ENCODE data around the gene GLDN.

The GLDN gene

DNA sequence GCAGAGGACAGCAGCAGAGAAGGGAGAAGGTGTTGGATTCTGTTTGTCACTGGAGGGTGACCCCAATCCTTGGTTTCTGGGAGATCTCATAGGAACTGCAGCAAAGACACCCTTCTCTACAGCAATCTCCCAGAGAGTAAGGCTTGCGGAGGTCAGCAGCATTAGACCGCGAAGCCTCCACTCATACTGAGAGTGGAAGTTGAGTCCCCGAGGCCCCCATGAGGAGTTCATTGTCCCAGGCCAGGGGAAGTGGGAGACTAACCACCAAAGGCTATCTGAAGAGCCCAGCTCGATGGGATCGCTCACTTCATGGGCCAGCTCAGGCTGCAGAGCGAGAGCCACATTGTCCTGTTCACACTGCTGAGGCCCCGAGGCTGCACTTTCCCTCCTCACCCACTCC lies 44.6 kb downstream of the GLDN start:
- no peaks in the 10 kb centered on the region for H3K9me3 ChIP-seq (ENCODE audit: control extremely low read depth in 1 of 5, control insufficient read depth in 4 of 5, insufficient read depth in 2 of 5, low read depth in 1 of 5, low read length in 4 of 5)
- POLR2A ChIA-PET: no interaction called here
- 88% methylated on average over 8 of the region's 8 CpGs for WGBS (ENCODE audit: insufficient coverage)
- H3K4me1 ChIP-seq (ENCODE audit: control extremely low read depth in 1 of 4, control insufficient read depth in 4 of 4, insufficient read depth in 4 of 4, low read length in 3 of 4): no peaks in the 10 kb centered on the region
- no peaks in the 10 kb centered on the region for H3K36me3 ChIP-seq (ENCODE audit: control insufficient read depth in 4 of 4, insufficient read depth in 4 of 4, low read length in 3 of 4)
- CTCF ChIA-PET: no interaction called here
- no peak for DNase-seq
- peaks cover 0 to 7% (median 0%) of the 10 kb centered on the region in 5 experiments for H3K27me3 ChIP-seq (replicated peaks in 2 of 5; ENCODE audit: control insufficient read depth in 4 of 5, insufficient read depth in 5 of 5, low read length in 4 of 5)
- H3K4me3 ChIP-seq (ENCODE audit: control insufficient read depth in 1 of 7, extremely low read depth in 1 of 7, insufficient read depth in 4 of 7, low read depth in 2 of 7, low read length in 6 of 7): no peak overlapping the region
- no peak overlapping the region for H3K27ac ChIP-seq (ENCODE audit: insufficient read depth in 1 of 2, low read depth in 1 of 2, low read length in 2 of 2, poor library complexity in 1 of 2, severe bottlenecking in 2 of 2)

DNA sequence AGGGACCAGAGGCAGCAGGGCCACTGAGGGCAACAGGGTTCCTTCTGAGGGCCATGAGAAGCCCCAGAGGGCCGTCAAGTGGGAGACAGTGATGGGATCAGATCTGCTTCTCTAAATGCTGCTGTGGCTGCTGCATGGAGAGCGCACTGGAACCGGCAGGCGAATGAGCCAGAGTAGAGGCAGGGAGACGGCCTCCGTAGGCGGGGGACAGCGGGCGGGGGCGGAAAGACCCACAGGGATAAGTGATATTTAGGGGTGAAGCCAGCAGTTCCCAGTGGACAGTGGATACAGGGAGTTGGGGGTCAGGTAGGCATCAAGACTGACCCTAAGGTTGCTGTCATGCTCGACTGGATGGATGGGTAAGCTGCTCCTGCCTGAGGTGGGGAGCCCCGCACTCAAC lies 45.0 kb downstream of the GLDN start:
- WGBS (ENCODE audit: insufficient coverage): 99% methylated on average over 8 of the region's 12 CpGs
- ChIA-PET CTCF (interaction anchor here (1.0 kb wide), 1 partner anchor 106 kb away, joined by 3 read pairs; no protein-coding TSS in a partner anchor), POLR2A (no interaction called here)
- no peaks in the 10 kb centered on the region for H3K4me1 ChIP-seq (ENCODE audit: control extremely low read depth in 1 of 4, control insufficient read depth in 4 of 4, insufficient read depth in 4 of 4, low read length in 3 of 4)
- no peaks in the 10 kb centered on the region for H3K9me3 ChIP-seq (ENCODE audit: control extremely low read depth in 1 of 5, control insufficient read depth in 4 of 5, insufficient read depth in 2 of 5, low read depth in 1 of 5, low read length in 4 of 5)
- H3K27ac ChIP-seq (ENCODE audit: insufficient read depth in 1 of 2, low read depth in 1 of 2, low read length in 2 of 2, poor library complexity in 1 of 2, severe bottlenecking in 2 of 2): no peak overlapping the region
- H3K4me3 ChIP-seq (ENCODE audit: control insufficient read depth in 1 of 7, extremely low read depth in 1 of 7, insufficient read depth in 4 of 7, low read depth in 2 of 7, low read length in 6 of 7): no peak overlapping the region
- DNase-seq: no peak
- peaks cover 0 to 7% (median 0%) of the 10 kb centered on the region in 5 experiments for H3K27me3 ChIP-seq (replicated peaks in 2 of 5; ENCODE audit: control insufficient read depth in 4 of 5, insufficient read depth in 5 of 5, low read length in 4 of 5)
- no peaks in the 10 kb centered on the region for H3K36me3 ChIP-seq (ENCODE audit: control insufficient read depth in 4 of 4, insufficient read depth in 4 of 4, low read length in 3 of 4)

DNA sequence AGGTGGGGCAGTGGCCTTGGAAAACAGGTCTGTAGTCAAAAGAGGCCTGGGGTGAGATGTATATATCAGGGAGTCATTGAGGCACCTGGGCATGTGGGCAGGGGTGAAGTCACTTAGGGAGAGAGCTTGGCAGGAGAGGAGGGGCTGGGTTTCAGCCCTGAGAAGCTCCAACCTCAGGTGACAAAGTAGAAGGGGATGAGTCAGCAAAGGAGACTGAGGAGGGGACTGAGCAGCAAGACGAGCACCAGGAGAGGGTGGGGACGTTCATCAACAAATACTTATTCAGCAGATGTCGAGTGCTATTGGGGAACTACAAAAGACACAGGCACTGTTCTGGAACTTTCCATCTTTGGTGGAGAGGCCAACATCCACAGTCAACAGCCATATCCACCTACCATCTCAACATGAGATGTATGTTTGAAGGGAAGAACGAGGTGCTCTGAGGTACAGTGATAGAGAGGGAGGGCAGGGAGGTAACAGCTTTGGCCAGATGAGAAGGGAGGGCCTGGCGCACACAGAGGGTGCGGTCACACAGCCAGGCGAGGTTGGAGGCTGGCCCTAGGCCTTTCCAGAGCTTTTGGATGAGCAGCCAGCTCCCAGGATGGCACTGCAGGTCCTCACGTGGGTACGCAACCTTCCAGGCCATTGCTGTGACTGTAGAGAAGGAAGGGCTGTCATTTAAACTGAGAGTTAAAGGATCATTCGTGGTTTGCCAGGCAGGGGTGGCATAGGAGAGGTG lies 45.7 kb downstream of the GLDN start:
- Histone ChIP-seq H3K36me3 (ENCODE audit: control insufficient read depth in 4 of 4, insufficient read depth in 4 of 4, low read length in 3 of 4) (no peaks in the 10 kb centered on the region), H3K27ac (ENCODE audit: insufficient read depth in 1 of 2, low read depth in 1 of 2, low read length in 2 of 2, poor library complexity in 1 of 2, severe bottlenecking in 2 of 2) (no peak overlapping the region), H3K4me3 (ENCODE audit: control insufficient read depth in 1 of 7, extremely low read depth in 1 of 7, insufficient read depth in 4 of 7, low read depth in 2 of 7, low read length in 6 of 7) (no peak overlapping the region), H3K4me1 (ENCODE audit: control extremely low read depth in 1 of 4, control insufficient read depth in 4 of 4, insufficient read depth in 4 of 4, low read length in 3 of 4) (no peaks in the 10 kb centered on the region), H3K9me3 (ENCODE audit: control extremely low read depth in 1 of 5, control insufficient read depth in 4 of 5, insufficient read depth in 2 of 5, low read depth in 1 of 5, low read length in 4 of 5) (no peaks in the 10 kb centered on the region), H3K27me3 (replicated peaks in 2 of 5; ENCODE audit: control insufficient read depth in 4 of 5, insufficient read depth in 5 of 5, low read length in 4 of 5) (peaks cover 0 to 7% (median 0%) of the 10 kb centered on the region in 5 experiments)
- no peak for DNase-seq
- ChIA-PET CTCF (interaction anchor here (0.8 to 1.0 kb wide), 2 partner anchors 106 to 224 kb away, joined by 3 to 5 read pairs; no protein-coding TSS in a partner anchor), POLR2A (no interaction called here)
- WGBS (ENCODE audit: insufficient coverage): 85% methylated on average over 8 of the region's 10 CpGs

DNA sequence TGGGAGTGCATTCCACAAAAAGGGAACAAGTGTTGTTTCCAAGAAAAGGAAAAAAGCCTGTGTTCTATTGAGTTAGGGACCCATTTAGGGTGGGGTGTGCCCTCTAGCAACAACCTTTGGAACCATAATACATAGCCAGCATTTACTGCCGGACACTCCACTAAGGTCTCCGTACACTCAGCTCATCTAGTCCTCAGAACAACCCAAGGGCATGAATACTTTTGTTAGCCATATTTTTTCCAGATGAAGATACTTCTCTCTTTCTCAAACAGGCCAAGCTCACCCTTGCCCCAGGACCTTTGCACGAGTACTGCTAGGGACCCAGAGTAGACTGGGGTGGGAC lies 46.2 kb downstream of the GLDN start:
- 89% methylated on average over 3 of the region's 3 CpGs for WGBS (ENCODE audit: insufficient coverage)
- Histone ChIP-seq H3K27ac (ENCODE audit: insufficient read depth in 1 of 2, low read depth in 1 of 2, low read length in 2 of 2, poor library complexity in 1 of 2, severe bottlenecking in 2 of 2) (no peak overlapping the region), H3K27me3 (replicated peaks in 2 of 5; ENCODE audit: control insufficient read depth in 4 of 5, insufficient read depth in 5 of 5, low read length in 4 of 5) (peaks cover 0 to 7% (median 0%) of the 10 kb centered on the region in 5 experiments), H3K4me3 (ENCODE audit: control insufficient read depth in 1 of 7, extremely low read depth in 1 of 7, insufficient read depth in 4 of 7, low read depth in 2 of 7, low read length in 6 of 7) (no peak overlapping the region), H3K4me1 (ENCODE audit: control extremely low read depth in 1 of 4, control insufficient read depth in 4 of 4, insufficient read depth in 4 of 4, low read length in 3 of 4) (no peaks in the 10 kb centered on the region), H3K36me3 (ENCODE audit: control insufficient read depth in 4 of 4, insufficient read depth in 4 of 4, low read length in 3 of 4) (no peaks in the 10 kb centered on the region), H3K9me3 (ENCODE audit: control extremely low read depth in 1 of 5, control insufficient read depth in 4 of 5, insufficient read depth in 2 of 5, low read depth in 1 of 5, low read length in 4 of 5) (no peaks in the 10 kb centered on the region)
- DNase-seq: no peak
- POLR2A ChIA-PET: no interaction called here
- CTCF ChIA-PET: interaction anchor here (0.8 kb wide), 1 partner anchor 224 kb away, joined by 5 read pairs; no protein-coding TSS in a partner anchor

DNA sequence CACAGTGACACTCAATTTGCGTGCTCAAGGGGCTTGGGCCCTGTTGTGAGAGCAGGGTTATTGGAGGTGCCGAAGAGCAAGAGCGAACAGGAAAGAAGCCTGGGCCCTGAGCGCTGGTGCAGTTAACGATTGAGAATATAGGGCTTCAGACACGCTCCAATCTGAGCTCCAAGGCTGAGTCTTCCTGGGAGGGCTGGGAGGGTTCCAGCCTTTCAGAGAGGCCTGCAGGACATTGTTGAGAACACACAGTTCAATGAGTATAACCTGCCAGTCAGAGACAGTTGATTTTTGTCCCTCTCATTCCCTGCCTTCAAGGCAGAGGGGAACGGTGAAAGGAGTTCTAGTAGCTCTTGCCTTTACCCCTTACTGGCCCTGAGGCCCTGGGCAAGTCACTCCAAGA lies 47.3 kb downstream of the GLDN start:
- CTCF ChIA-PET: interaction anchor here (1.0 to 2.4 kb wide), 2 partner anchors 9 to 13 kb away, joined by 3 to 9 read pairs; no protein-coding TSS in a partner anchor
- no peaks in the 10 kb centered on the region for H3K9me3 ChIP-seq (ENCODE audit: control extremely low read depth in 1 of 5, control insufficient read depth in 4 of 5, insufficient read depth in 2 of 5, low read depth in 1 of 5, low read length in 4 of 5)

DNA sequence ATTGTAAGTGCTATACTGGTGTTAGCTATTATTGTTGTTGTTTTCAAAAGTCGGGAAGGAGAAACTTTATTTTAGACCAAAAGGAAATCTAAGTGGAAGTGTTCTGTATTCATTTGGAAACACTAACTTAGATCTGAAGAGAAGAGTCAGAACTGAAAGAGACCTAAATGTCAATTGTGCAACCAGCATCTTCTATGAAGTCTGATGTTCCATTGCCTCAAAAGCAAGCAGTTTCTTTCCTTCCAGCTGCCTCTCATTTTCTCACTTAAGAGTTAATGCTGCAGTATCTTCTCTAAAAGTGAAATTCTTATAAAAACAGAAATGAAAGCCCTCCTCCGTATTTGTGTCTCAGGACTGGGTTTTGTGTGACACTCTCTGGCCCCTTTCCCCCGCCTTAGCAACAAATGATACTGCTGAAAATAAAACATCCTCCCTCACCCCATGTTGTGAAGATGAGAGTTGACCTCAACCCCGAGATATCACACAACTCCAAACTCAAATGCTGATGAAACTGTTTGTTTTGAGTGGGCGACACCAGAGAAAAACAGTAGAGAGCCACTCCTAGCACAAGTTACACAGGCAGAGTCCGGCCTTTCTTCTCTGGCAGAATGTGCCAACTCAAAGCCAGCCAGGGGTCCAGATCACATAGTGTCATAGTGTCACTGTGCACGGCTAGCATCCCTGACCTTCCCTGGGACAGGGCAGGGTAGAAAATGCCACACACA lies 48.9 kb downstream of the GLDN start:
- H3K27ac ChIP-seq (ENCODE audit: insufficient read depth in 1 of 2, low read depth in 1 of 2, low read length in 2 of 2, poor library complexity in 1 of 2, severe bottlenecking in 2 of 2): no peak overlapping the region
- 95% methylated on average over 4 of the region's 7 CpGs for WGBS (ENCODE audit: insufficient coverage)
- H3K9me3 ChIP-seq (ENCODE audit: control extremely low read depth in 1 of 5, control insufficient read depth in 4 of 5, insufficient read depth in 2 of 5, low read depth in 1 of 5, low read length in 4 of 5): no peaks in the 10 kb centered on the region
- ChIA-PET POLR2A (no interaction called here), CTCF (interaction anchor here (1.8 to 2.4 kb wide), 2 partner anchors 11 to 228 kb away, joined by 5 to 9 read pairs; no protein-coding TSS in a partner anchor)
- peaks cover 0 to 7% (median 0%) of the 10 kb centered on the region in 5 experiments for H3K27me3 ChIP-seq (replicated peaks in 2 of 5; ENCODE audit: control insufficient read depth in 4 of 5, insufficient read depth in 5 of 5, low read length in 4 of 5)
- H3K4me1 ChIP-seq (ENCODE audit: control extremely low read depth in 1 of 4, control insufficient read depth in 4 of 4, insufficient read depth in 4 of 4, low read length in 3 of 4): no peaks in the 10 kb centered on the region
- H3K36me3 ChIP-seq (ENCODE audit: control insufficient read depth in 4 of 4, insufficient read depth in 4 of 4, low read length in 3 of 4): no peaks in the 10 kb centered on the region
- DNase-seq: no peak
- H3K4me3 ChIP-seq (ENCODE audit: control insufficient read depth in 1 of 7, extremely low read depth in 1 of 7, insufficient read depth in 4 of 7, low read depth in 2 of 7, low read length in 6 of 7): no peak overlapping the region

More for the DNA sequence above, 47.3 kb downstream of the GLDN start:
- H3K36me3 ChIP-seq (ENCODE audit: control insufficient read depth in 4 of 4, insufficient read depth in 4 of 4, low read length in 3 of 4): no peaks in the 10 kb centered on the region
- no peak overlapping the region for H3K27ac ChIP-seq (ENCODE audit: insufficient read depth in 1 of 2, low read depth in 1 of 2, low read length in 2 of 2, poor library complexity in 1 of 2, severe bottlenecking in 2 of 2)
- no peak for DNase-seq
- H3K4me1 ChIP-seq (ENCODE audit: control extremely low read depth in 1 of 4, control insufficient read depth in 4 of 4, insufficient read depth in 4 of 4, low read length in 3 of 4): no peaks in the 10 kb centered on the region
- H3K4me3 ChIP-seq (ENCODE audit: control insufficient read depth in 1 of 7, extremely low read depth in 1 of 7, insufficient read depth in 4 of 7, low read depth in 2 of 7, low read length in 6 of 7): no peak overlapping the region
- POLR2A ChIA-PET: no interaction called here
- 100% methylated on average over 4 of the region's 7 CpGs for WGBS (ENCODE audit: insufficient coverage)
- H3K27me3 ChIP-seq (replicated peaks in 2 of 5; ENCODE audit: control insufficient read depth in 4 of 5, insufficient read depth in 5 of 5, low read length in 4 of 5): peaks cover 0 to 7% (median 0%) of the 10 kb centered on the region in 5 experiments

DNA sequence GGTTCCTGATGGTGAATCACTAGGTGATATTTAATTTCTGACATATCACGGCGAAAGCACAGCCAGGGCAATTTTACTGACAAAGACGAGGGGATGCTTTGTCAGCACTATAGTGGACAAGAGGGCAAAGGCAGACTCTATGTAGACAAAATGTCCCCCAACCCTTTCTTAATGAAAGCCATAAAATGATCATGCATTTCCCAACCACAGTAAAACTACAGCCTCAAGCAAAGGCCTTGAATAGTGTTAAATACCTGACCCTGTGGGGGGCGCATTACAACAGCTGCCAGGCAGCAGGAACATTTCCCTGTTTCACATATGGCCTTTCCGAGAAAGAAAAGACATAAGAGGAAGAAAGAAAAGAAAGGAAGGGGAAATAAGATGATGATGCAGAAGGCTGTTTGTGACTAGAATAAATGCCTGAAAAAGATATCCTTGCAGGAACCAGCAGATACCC lies 49.5 kb downstream of the GLDN start:
- Histone ChIP-seq H3K36me3 (ENCODE audit: control insufficient read depth in 4 of 4, insufficient read depth in 4 of 4, low read length in 3 of 4) (no peaks in the 10 kb centered on the region), H3K9me3 (ENCODE audit: control extremely low read depth in 1 of 5, control insufficient read depth in 4 of 5, insufficient read depth in 2 of 5, low read depth in 1 of 5, low read length in 4 of 5) (no peaks in the 10 kb centered on the region), H3K4me1 (ENCODE audit: control extremely low read depth in 1 of 4, control insufficient read depth in 4 of 4, insufficient read depth in 4 of 4, low read length in 3 of 4) (no peaks in the 10 kb centered on the region), H3K27me3 (replicated peaks in 2 of 5; ENCODE audit: control insufficient read depth in 4 of 5, insufficient read depth in 5 of 5, low read length in 4 of 5) (peaks cover 0 to 7% (median 0%) of the 10 kb centered on the region in 5 experiments), H3K27ac (ENCODE audit: insufficient read depth in 1 of 2, low read depth in 1 of 2, low read length in 2 of 2, poor library complexity in 1 of 2, severe bottlenecking in 2 of 2) (no peak overlapping the region), H3K4me3 (ENCODE audit: control insufficient read depth in 1 of 7, extremely low read depth in 1 of 7, insufficient read depth in 4 of 7, low read depth in 2 of 7, low read length in 6 of 7) (no peak overlapping the region)
- ChIA-PET POLR2A (no interaction called here), CTCF (interaction anchor here (1.8 kb wide), 1 partner anchor 228 kb away, joined by 5 read pairs; no protein-coding TSS in a partner anchor)
- DNase-seq: no peak
- WGBS (ENCODE audit: insufficient coverage): 100% methylated on average over 4 of the region's 5 CpGs
